ENCODE measurements around the gene TSPAN4. TPM values are rescaled to one million over a fixed set of nuclear protein-coding genes. Genes with fewer than 3 reads are reported as not detected.

Gene TSPAN4
- total RNA-seq, 4 donors from 2014 or later: 81.4 to 156 (median 129) TPM

DNA sequence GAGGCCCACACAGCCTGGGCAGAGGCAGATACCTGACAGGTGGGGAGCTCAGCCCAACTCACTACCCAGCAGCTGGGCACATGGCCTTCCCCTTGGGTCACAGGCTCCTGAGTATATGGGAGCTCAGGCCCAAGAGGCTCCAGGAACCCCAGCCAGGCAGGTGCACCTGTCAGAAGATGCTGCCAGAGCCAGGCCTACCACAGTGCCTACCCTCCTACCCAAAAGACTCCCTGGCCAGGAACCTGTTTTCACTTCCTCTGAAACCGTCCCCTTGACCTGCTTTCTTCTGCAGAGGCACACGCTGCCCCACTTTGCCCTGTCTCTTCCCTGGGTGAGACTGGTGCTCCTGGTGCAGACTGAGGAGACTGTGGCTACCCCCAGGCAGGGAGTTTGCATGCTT is 65.0 kb downstream of the TSPAN4 start:
- TF ChIP-seq EP300 (IDR thresholded peaks at IDR 0.05) (no peak), POLR2AphosphoS5 (IDR thresholded peaks at IDR 0.05) (no peak), POLR2A (IDR thresholded peaks at IDR 0.05; ENCODE audit: low read depth) (no peak)
- TF ChIP-seq, protein P1, sequence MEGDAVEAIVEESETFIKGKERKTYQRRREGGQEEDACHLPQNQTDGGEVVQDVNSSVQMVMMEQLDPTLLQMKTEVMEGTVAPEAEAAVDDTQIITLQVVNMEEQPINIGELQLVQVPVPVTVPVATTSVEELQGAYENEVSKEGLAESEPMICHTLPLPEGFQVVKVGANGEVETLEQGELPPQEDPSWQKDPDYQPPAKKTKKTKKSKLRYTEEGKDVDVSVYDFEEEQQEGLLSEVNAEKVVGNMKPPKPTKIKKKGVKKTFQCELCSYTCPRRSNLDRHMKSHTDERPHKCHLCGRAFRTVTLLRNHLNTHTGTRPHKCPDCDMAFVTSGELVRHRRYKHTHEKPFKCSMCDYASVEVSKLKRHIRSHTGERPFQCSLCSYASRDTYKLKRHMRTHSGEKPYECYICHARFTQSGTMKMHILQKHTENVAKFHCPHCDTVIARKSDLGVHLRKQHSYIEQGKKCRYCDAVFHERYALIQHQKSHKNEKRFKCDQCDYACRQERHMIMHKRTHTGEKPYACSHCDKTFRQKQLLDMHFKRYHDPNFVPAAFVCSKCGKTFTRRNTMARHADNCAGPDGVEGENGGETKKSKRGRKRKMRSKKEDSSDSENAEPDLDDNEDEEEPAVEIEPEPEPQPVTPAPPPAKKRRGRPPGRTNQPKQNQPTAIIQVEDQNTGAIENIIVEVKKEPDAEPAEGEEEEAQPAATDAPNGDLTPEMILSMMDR (IDR thresholded peaks at IDR 0.05): no peak
- no peak for DNase-seq (ENCODE audit: extremely low spot score)
- peaks cover 2 to 42% (median 24%) of the 10 kb centered on the region in 4 donors for H3K36me3 ChIP-seq
- H3K4me3 ChIP-seq: no peak overlapping the region
- H3K4me1 ChIP-seq: peaks cover 13 to 30% (median 25%) of the 10 kb centered on the region in 4 donors
- no peaks in the 10 kb centered on the region for H3K9me3 ChIP-seq
- intact Hi-C loops (cut with DNase I): no loop called here
- H3K27ac ChIP-seq (replicated peaks in 1 of 4): no peak overlapping the region
- WGBS: 96% methylated on average over 2 of the region's 2 CpGs
- H3K27me3 ChIP-seq: no peaks in the 10 kb centered on the region

DNA sequence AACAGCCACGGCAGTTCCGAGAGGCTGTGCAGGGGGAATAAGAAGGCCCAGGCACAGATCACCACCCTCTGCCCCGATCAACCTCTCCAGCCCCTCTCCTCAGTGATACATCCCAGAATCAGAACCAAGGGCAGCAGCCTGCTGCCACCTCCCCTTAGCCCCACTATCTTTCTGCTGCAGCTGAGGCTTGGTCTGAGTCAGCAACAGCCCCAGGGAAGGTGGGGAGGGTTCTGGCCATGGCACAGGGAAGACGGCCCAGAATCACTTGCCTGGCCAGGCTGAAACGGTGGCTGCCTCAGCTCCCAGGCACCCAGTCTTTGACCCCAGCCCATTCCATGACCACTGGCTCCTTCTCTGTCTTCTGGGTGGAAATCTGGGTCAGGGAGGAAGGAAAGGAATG is 65.6 kb downstream of the TSPAN4 start:
- WGBS: 92% methylated on average over 4 of the region's 5 CpGs

DNA sequence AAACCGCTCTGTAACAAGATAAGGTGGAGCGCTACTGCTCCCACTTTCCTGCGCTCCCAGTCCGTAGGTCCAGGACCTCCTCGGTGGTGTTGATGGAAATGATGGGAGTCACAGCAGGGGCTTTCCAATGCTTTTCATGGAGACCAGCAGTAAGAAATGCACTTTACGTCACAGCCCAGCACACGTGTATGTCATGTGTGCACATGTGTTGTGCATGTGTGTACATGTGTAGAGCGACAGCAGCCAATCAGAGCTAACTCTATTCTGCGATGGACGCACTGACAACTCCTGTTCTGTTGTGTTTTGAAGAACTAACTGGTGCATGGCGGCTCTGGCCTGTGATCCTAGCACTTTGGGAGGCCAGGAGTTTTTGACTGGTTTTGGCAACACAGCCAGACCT is 66.8 kb downstream of the TSPAN4 start:
- peaks cover 13 to 30% (median 25%) of the 10 kb centered on the region in 4 donors for H3K4me1 ChIP-seq
- DNase-seq (ENCODE audit: extremely low spot score): no peak
- no peaks in the 10 kb centered on the region for H3K9me3 ChIP-seq
- TF ChIP-seq POLR2AphosphoS5 (IDR thresholded peaks at IDR 0.05): no peak
- TF ChIP-seq POLR2A (IDR thresholded peaks at IDR 0.05; ENCODE audit: low read depth): no peak
- TF ChIP-seq, protein P1 (IDR thresholded peaks at IDR 0.05): no peak
- TF ChIP-seq EP300 (IDR thresholded peaks at IDR 0.05): no peak
- intact Hi-C loops (cut with DNase I): no loop called here
- H3K4me3 ChIP-seq: peak overlapping the region in 1 of 4 donors; percentile 95
- H3K36me3 ChIP-seq: peaks cover 0 to 24% (median 6%) of the 10 kb centered on the region in 4 donors
- no peak overlapping the region for H3K27ac ChIP-seq (replicated peaks in 1 of 4)
- WGBS: 94% methylated on average over 11 of the region's 11 CpGs
- H3K27me3 ChIP-seq: no peaks in the 10 kb centered on the region

More for the DNA sequence above, 65.6 kb downstream of the TSPAN4 start:
- Histone ChIP-seq H3K27me3 (no peaks in the 10 kb centered on the region), H3K9me3 (no peaks in the 10 kb centered on the region), H3K36me3 (peaks cover 0 to 36% (median 18%) of the 10 kb centered on the region in 4 donors), H3K4me1 (peaks cover 13 to 30% (median 25%) of the 10 kb centered on the region in 4 donors), H3K4me3 (no peak overlapping the region), H3K27ac (replicated peaks in 1 of 4) (no peak overlapping the region)
- intact Hi-C loops (cut with DNase I): no loop called here
- TF ChIP-seq EP300 (IDR thresholded peaks at IDR 0.05) (no peak), POLR2AphosphoS5 (IDR thresholded peaks at IDR 0.05) (no peak), POLR2A (IDR thresholded peaks at IDR 0.05; ENCODE audit: low read depth) (no peak)
- TF ChIP-seq, protein P1 (IDR thresholded peaks at IDR 0.05): no peak
- DNase-seq (ENCODE audit: extremely low spot score): no peak

DNA sequence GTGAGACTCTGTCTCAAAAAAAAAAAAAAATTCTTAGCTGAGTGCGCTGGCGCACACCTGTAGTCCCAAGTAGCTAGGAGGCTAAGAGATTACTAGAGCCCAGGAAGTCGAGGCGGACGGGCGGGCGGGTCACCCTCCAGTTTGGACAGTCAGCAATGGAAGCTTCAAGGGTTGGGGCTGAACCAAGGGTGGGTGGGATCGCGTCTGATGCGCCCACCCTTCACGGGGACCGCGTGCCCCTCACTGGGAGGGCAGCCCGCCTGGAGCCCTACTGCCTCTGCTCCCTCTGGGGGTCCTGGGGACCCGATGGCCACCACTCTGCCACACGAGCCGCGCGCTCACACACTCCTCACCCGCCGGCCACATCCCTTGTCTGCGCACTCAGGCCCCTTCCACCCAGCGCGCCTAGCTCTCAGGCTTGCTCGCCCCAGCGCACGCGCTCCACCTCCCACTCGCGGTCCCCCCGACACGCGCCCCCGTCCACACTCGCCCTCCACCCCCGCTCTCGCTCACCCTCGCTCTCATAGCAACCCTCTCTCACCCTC is 67.5 kb downstream of the TSPAN4 start:
- TF ChIP-seq POLR2A (IDR thresholded peaks at IDR 0.05; ENCODE audit: low read depth) (no peak), POLR2AphosphoS5 (IDR thresholded peaks at IDR 0.05) (no peak), EP300 (IDR thresholded peaks at IDR 0.05) (no peak)
- TF ChIP-seq, protein P1 (IDR thresholded peaks at IDR 0.05): no peak
- Histone ChIP-seq H3K36me3 (peaks cover 0 to 18% (median 2%) of the 10 kb centered on the region in 4 donors), H3K27ac (replicated peaks in 1 of 4) (peak overlapping the region; percentile 92 to 95 (median 94)), H3K9me3 (no peaks in the 10 kb centered on the region), H3K4me1 (peaks cover 13 to 30% (median 25%) of the 10 kb centered on the region in 4 donors), H3K27me3 (no peaks in the 10 kb centered on the region), H3K4me3 (peak overlapping the region; percentile 91 to 95 (median 94))
- no peak for DNase-seq (ENCODE audit: extremely low spot score)
- WGBS: 4% methylated on average over 26 of the region's 38 CpGs
- intact Hi-C loops (cut with DNase I): no loop called here

Data from esophagus muscularis mucosa (tissue), 4 donors.